ENCODE measurements around the gene MLLT1. TPM values are rescaled to one million over a fixed set of nuclear protein-coding genes. Genes with fewer than 3 reads are reported as not detected.

MLLT1 gene
- total RNA-seq, 1 experiment from 2014 or later = 44.2 TPM

DNA sequence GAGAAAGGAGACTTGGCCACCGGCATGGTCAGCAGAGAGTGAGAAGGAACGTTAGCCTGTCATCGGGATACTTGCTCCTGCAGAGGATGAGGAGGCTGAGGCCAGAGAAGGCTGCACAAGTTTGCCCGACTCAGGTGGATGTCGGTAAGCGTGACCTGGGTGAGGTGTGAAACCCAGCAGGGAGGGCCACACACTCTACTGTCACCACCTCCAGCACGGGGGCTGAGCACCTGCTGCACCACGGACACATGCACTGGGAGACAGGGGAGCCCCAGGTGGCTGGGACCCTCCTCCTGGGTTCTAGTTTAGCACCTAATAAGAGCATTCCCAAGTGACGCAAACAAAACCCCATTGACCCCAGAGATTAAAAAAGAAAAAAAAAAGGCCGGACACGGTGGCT lies 17.3 kb downstream of the MLLT1 start:
- no peaks in the 10 kb centered on the region for H3F3A ChIP-seq (ENCODE audit: insufficient read depth, low read depth)
- H3K9me3 ChIP-seq (ENCODE audit: insufficient read depth, low read depth) = no peaks in the 10 kb centered on the region
- no peak overlapping the region for H3K27ac ChIP-seq
- H3K36me3 ChIP-seq (ENCODE audit: low read depth) = no peaks in the 10 kb centered on the region
- CTCF ChIA-PET = no interaction called here
- H3K79me2 ChIP-seq (ENCODE audit: low read depth) = no peaks in the 10 kb centered on the region
- H3K4me1 ChIP-seq (replicated peaks; ENCODE audit: insufficient read depth) = no peaks in the 10 kb centered on the region
- POLR2A ChIA-PET (ENCODE audit: unreplicated experiment) = no interaction called here
- H3K9me2 ChIP-seq (ENCODE audit: insufficient read depth) = no peaks in the 10 kb centered on the region
- no peak for DNase-seq
- BruUV-seq (replicated peaks) = no TSS peak
- no peak overlapping the region for H3K4me2 ChIP-seq
- no peak overlapping the region for H2AFZ ChIP-seq
- intact Hi-C loops (cut with micrococcal nuclease; ENCODE audit: unreplicated experiment) = no loop called here
- H3K4me3 ChIP-seq = no peak overlapping the region
- no peak for TF ChIP-seq EZH2 (IDR thresholded peaks at IDR 0.05; ENCODE audit: low read depth)
- TF ChIP-seq, protein P1, sequence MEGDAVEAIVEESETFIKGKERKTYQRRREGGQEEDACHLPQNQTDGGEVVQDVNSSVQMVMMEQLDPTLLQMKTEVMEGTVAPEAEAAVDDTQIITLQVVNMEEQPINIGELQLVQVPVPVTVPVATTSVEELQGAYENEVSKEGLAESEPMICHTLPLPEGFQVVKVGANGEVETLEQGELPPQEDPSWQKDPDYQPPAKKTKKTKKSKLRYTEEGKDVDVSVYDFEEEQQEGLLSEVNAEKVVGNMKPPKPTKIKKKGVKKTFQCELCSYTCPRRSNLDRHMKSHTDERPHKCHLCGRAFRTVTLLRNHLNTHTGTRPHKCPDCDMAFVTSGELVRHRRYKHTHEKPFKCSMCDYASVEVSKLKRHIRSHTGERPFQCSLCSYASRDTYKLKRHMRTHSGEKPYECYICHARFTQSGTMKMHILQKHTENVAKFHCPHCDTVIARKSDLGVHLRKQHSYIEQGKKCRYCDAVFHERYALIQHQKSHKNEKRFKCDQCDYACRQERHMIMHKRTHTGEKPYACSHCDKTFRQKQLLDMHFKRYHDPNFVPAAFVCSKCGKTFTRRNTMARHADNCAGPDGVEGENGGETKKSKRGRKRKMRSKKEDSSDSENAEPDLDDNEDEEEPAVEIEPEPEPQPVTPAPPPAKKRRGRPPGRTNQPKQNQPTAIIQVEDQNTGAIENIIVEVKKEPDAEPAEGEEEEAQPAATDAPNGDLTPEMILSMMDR (conservative IDR thresholded peaks at IDR 0.05) = no peak
- no peaks in the 10 kb centered on the region for H3K27me3 ChIP-seq (ENCODE audit: insufficient read depth, low read depth)
- no peaks in the 10 kb centered on the region for H4K20me1 ChIP-seq (ENCODE audit: insufficient read depth)

DNA sequence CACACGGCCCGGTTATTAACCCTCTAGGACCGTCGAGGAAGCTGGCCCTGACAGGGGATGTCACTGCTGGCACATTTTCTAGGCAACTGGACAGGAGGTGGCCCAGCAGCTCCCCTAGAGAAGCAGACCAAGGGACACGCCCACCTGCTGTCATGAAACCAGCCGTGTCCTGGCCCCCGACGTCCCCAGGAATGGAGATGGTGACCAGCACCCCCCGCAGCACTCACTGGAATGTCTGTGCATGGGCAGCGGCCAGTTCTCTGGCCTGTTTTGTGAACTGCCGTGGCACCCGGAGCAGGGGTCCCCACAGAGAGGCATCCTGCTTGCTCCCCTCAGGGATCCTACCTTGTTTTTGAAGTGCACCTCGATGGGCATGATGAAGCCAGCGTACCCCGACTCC lies 17.9 kb downstream of the MLLT1 start:
- H3K9me2 ChIP-seq (ENCODE audit: insufficient read depth) = no peaks in the 10 kb centered on the region
- no peaks in the 10 kb centered on the region for H3K79me2 ChIP-seq (ENCODE audit: low read depth)
- H3F3A ChIP-seq (ENCODE audit: insufficient read depth, low read depth) = no peaks in the 10 kb centered on the region
- ChIA-PET POLR2A (ENCODE audit: unreplicated experiment) (no interaction called here), CTCF (no interaction called here)
- no peak overlapping the region for H3K4me3 ChIP-seq
- intact Hi-C loops (cut with micrococcal nuclease; ENCODE audit: unreplicated experiment) = no loop called here
- no peaks in the 10 kb centered on the region for H3K36me3 ChIP-seq (ENCODE audit: low read depth)
- H3K27me3 ChIP-seq (ENCODE audit: insufficient read depth, low read depth) = no peaks in the 10 kb centered on the region
- H3K9me3 ChIP-seq (ENCODE audit: insufficient read depth, low read depth) = no peaks in the 10 kb centered on the region
- no peaks in the 10 kb centered on the region for H4K20me1 ChIP-seq (ENCODE audit: insufficient read depth)
- H2AFZ ChIP-seq = no peak overlapping the region
- no peaks in the 10 kb centered on the region for H3K4me1 ChIP-seq (replicated peaks; ENCODE audit: insufficient read depth)
- TF ChIP-seq EZH2 (IDR thresholded peaks at IDR 0.05; ENCODE audit: low read depth) = no peak
- TF ChIP-seq, protein P1 (conservative IDR thresholded peaks at IDR 0.05) = no peak
- H3K4me2 ChIP-seq = no peak overlapping the region
- no peak for DNase-seq
- BruUV-seq (replicated peaks) = no TSS peak
- no peak overlapping the region for H3K27ac ChIP-seq

DNA sequence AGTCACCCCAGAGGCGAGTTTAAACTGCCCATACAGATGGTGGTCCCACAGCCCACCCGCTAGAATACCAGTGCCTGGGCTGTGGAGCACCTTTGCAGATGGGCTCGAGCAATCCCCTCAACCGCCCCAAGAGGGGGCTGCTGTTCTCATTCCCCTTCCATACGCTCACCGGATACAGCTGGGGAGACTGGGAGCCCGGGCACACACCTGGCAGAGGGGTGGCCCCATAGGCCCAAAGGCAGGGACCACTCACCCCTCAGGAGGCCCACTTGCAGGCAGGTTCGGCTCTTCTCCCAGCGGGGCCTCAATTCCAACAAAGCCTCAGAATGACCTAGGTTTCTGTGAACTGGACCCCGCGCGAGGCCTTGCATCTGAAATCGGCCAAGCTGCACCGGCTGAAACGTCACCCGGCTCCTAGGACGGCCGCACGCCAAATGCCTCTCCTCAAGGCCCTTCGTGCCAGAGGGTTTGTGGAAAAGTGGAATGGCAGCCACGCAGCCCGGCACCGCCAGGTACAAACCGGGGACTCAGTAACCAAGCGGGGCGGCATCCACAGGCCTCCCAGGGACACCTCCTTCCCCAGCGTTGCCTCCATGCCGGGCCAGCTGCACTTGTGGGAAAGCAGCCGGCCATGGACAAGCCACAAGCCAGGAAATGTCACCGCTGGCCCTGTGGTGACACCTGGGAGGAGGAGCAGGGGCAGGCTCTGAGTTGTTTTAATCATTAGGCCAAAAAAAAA lies 18.7 kb downstream of the MLLT1 start:
- Histone ChIP-seq H3K27me3 (ENCODE audit: insufficient read depth, low read depth) (no peaks in the 10 kb centered on the region), H2AFZ (no peak overlapping the region), H3K79me2 (ENCODE audit: low read depth) (no peaks in the 10 kb centered on the region), H3K9me2 (ENCODE audit: insufficient read depth) (no peaks in the 10 kb centered on the region), H3K4me2 (no peak overlapping the region), H3K36me3 (ENCODE audit: low read depth) (no peaks in the 10 kb centered on the region), H3F3A (ENCODE audit: insufficient read depth, low read depth) (no peaks in the 10 kb centered on the region), H3K4me1 (replicated peaks; ENCODE audit: insufficient read depth) (no peaks in the 10 kb centered on the region), H4K20me1 (ENCODE audit: insufficient read depth) (no peaks in the 10 kb centered on the region), H3K4me3 (no peak overlapping the region), H3K9me3 (ENCODE audit: insufficient read depth, low read depth) (no peaks in the 10 kb centered on the region), H3K27ac (no peak overlapping the region)
- no TSS peak for BruUV-seq (replicated peaks)
- CTCF ChIA-PET = interaction anchor here (0.6 kb wide), 1 partner anchor 136 kb away, joined by 4 read pairs; no protein-coding TSS in a partner anchor
- POLR2A ChIA-PET (ENCODE audit: unreplicated experiment) = no interaction called here
- peak in 1 of 2 experiments; percentile 7 for DNase-seq
- intact Hi-C loops (cut with micrococcal nuclease; ENCODE audit: unreplicated experiment) = no loop called here
- TF ChIP-seq EZH2 (IDR thresholded peaks at IDR 0.05; ENCODE audit: low read depth) = no peak
- TF ChIP-seq, protein P1 (conservative IDR thresholded peaks at IDR 0.05) = peak; percentile 61
